GM18861 (cell line): ENCODE measurements around the gene SNX27.

Source experiments
- ATAC-seq: cut with Tn5 transposase; IDR thresholded peaks from one replicate; pipeline ENCODE4 v1.9.1; 2021; ENCODE audit not compliant: unreplicated experiment

Gene SNX27

DNA sequence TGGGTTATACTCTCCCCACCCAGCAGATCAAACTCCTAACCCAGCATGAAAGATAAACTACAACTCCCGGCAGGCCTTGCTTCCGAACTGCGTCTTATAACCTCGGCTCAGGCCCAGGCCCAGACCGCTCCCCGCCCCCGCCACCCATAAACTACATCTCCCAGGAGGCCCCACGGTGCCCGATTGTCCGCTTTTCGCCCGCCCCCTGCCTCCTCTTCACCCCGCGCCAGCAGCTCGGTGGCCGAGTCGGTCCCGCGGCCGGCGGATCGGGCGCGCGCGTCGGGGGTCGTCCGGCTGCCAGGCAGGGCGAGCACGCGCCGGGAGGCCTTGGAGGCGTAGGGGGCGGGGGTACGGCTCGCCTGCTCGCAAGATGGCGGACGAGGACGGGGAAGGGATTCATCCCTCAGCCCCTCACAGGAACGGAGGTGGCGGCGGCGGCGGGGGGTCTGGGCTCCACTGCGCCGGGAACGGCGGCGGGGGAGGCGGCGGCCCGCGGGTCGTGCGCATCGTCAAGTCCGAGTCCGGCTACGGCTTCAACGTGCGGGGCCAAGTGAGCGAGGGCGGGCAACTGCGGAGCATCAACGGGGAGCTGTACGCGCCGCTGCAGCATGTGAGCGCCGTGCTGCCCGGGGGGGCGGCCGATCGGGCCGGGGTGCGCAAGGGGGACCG is at the start of gene SNX27:
Gene SNX27, plus strand, starts transcription at position 219 of the 669 bp plus-strand sequence. Its CDS starts 152 bp downstream, at position 371.
- ATAC-seq = peak; percentile 92

- ATAC-seq = no peak
Measured at GRCh38 chr1:151562661-151563060, 49.2 kb upstream of the SNX27 start.

DNA sequence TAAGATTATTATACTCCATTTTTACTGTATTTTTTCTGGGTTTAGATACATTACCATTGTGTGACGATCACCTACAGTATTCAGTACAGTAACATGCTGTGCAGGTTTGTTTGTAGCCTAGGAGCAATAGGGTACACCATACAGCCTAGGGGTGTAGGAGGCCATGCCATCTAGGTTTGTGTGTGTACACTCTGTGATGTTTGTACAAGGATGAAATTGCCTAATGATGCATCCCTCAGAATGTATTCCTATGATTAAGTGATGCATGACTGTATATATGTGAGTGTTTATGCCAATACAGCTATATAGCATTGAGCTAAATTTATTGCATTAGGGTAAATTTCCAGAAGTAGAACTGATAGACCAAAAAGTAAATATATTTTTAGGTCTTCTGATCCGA is 48.5 kb upstream of the SNX27 start:
- no peak for ATAC-seq

- ATAC-seq = no peak
Measured at GRCh38 chr1:151565502-151566189, 46.2 kb upstream of the SNX27 start.

DNA sequence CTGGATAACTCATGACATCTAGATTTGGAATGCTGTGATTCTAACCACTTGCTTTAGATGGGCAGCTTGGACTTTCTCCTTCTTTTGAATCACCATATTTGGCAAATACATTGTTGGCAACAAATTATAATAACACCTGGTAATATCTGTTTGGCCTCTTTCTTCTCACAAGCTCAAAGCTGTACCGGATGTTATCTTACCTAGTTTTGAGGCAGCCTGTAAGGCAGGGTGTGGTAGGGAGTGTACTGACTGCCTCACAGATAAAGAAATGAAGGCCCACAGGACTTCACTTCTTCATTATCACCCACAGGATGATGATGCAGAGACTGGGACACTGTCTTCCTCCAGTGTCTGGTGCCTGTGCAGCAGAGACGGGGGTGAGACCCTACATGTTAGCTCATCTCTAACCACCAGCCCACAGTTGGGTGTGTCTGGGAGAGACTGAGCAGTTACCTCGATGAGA is 43.2 kb upstream of the SNX27 start:
- ATAC-seq = no peak

DNA sequence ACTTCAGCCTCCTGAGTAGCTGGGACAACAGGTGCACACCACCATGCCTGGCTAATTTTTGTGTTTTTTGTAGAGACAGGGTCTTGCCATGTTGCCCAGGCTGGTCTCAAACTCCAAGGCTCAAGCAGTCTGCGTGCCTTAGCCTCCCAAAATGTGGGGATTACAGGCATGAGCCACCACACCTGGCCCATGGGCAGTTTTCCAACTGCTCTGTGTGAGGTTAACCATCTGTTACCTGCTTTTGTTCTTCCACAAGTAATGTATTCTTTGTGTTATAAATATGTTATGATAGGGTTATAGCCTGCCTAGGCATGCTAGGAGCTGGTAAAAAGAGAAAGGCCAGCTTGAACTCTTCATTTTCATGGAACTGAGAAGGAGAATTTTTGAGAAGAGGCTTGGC is 41.0 kb upstream of the SNX27 start:
- ATAC-seq = no peak

- no peak for ATAC-seq
Measured at GRCh38 chr1:151574575-151575529, 37.0 kb upstream of the SNX27 start.

DNA sequence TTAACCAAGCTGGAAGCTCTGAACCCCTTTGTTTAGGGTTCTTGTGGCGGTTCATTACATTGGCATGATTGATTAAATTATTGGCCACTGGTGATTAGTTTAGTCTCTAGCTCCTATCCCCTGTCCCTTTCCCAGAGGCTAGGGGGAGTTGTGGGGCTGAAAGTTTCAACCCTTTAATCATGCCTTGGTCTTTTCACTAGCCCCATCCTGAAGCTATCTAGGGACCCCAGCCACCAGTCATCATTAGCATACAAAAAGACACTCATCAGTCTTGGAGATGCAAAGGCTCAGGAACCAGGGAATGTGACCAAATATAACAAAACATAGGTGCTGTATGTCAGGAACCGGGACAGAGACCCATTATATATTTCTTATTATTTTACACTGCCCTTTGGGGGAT is 34.7 kb upstream of the SNX27 start:
- ATAC-seq = no peak

DNA sequence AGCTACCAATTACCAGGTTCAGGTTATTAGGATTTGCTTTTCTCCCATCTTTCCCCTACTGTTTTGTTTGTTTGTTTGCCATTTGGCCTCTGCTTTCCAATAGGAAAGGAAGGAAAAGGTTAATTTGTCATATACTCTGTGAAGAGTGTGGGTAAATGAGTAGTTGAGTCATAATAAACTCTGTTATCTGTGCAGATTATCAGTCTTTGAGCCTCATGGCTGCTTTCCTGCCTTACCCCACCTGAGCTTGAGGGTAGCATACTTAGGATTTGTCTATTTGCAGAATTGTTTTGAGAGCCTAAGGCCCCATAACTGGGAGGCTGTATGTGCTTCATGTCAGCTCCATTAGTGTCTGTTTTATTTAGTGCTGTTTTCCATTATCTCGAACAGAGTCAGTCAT is 32.9 kb upstream of the SNX27 start:
- ATAC-seq = no peak

- ATAC-seq = no peak
Measured at GRCh38 chr1:151579436-151580225, 32.2 kb upstream of the SNX27 start.

DNA sequence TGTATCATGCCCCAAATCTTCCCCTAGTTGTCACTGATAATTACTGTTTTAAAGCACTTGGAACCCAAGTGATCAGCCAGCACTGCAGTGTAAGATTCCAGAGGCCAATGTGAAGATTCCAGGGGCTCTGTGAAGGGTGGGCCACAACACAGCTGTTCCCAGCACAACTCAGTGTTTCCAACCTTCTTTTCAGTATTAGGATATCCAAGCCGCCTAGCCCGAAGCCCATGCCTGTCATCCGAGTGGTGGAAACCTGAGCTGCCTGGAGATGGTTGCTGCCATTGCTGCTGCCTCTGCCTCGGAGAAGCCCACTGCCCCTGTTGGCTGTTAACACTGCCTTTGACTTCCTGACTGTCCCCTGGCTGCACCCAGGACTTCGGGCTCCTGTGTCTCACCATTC is 30.4 kb upstream of the SNX27 start:
- no peak for ATAC-seq

DNA sequence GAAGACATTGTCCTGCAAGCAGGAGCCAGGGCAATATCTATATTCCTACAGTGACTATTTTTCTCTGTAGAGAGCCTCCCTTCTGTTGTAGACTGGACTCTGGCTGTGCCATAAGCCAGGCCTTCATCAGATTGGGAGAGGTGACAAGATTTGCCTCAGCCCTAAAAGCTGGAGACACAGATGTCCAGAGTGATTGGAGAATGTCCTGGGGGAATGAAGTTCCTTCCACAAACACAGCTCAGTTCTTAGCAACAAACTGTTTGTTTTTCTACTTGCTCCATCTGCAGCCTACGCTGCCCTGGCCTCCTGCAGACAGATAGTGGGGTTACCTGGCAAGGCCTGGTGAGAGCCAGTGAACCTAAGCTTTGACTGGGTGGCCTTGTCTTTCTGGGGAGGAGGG is 29.9 kb upstream of the SNX27 start:
- no peak for ATAC-seq

- no peak for ATAC-seq
Measured at GRCh38 chr1:151583796-151584195, 28.1 kb upstream of the SNX27 start.

- no peak for ATAC-seq
Measured at GRCh38 chr1:151584278-151584677, 27.6 kb upstream of the SNX27 start.

GRCh38 chr1:151584780-151585179 is 27.1 kb upstream of the SNX27 start:
- ATAC-seq = no peak

DNA sequence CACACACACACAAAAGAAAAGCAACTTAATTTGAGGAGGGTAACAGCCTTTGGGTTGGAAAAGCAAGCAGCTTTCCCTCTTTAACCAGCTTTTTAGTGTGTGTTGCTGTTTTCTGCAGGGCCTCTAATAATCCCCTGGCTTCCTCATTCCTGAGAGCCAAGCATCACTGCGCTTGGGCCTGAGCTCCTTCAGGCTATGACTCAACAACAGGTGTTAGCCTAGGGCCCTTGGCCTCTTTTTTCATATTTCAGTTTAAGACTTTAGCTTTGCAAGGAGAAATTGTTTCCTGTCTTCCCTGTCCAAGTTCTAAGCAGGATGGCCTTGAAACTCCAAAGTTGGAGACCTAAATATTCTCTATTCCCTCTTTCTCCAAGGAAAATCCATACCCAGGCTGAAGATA is 26.2 kb upstream of the SNX27 start:
- no peak for ATAC-seq

- no peak for ATAC-seq
Measured at GRCh38 chr1:151590961-151591360, 20.9 kb upstream of the SNX27 start.

GRCh38 chr1:151593730-151594129 is 18.1 kb upstream of the SNX27 start:
- no peak for ATAC-seq

DNA sequence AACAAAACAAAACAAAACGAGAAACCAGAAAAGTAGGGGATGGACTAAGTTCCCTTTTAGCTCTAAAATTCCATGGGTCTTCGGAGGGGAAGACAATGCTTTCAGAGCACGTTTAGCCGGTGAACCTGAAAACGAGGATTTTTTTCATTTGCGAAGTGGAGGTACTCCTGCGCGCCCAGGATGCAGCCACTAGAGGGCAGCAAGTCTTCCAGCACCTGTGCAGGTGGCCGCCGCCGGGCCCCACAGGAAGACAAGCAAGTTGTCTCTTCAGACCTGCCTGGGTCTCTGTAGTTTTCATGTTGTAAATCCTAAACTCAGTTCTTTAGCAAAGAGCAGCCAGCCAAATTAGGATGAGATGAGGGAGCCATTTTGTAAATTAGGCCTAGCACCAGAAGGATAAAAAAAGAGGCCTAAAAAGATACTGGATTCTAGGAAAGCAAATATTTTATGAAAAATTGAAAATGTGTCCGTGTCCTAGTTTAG is 17.7 kb upstream of the SNX27 start:
- ATAC-seq = peak; percentile 45

- ATAC-seq = no peak
Measured at GRCh38 chr1:151596166-151596953, 15.5 kb upstream of the SNX27 start.
